Ascending aorta (tissue), 2 donors: ENCODE measurements around the gene ESRP2. TPM values are rescaled to one million over a fixed set of nuclear protein-coding genes. Genes with fewer than 3 reads are reported as not detected.

Source experiments
- DNase-seq, 2 donors: peaks; one replicate each; pipeline ENCODE4 v3.0.0-alpha.2; 2019; ENCODE audit warnings: low spot score in 2 of 2
- H3K27ac ChIP-seq, 2 donors: fragments of 200-600 bp; sonication (generic); one replicate each; pipeline ENCODE4 v1.5.1; 2016 to 2017; ENCODE audit warnings: mild to moderate bottlenecking in 1 of 2
- H3K27me3 ChIP-seq: fragments of 200-600 bp; sonication (generic); one replicate; pipeline ENCODE4 v1.5.1; 2017
- H3K36me3 ChIP-seq, 2 donors: fragments of 200-600 bp; sonication (generic); one replicate each; pipeline ENCODE4 v1.5.1; 2016
- H3K4me1 ChIP-seq, 2 donors: fragments of 200-600 bp; sonication (generic); one replicate each; pipeline ENCODE4 v1.5.1; 2016 to 2017; ENCODE audit warnings: mild to moderate bottlenecking in 1 of 2
- H3K4me3 ChIP-seq, 2 donors: fragments of 200-600 bp; sonication (generic); one replicate each; pipeline ENCODE4 v1.5.1; 2016 to 2017; ENCODE audit warnings: mild to moderate bottlenecking in 1 of 2
- H3K9me3 ChIP-seq, 2 donors: fragments of 200-600 bp; sonication (generic); one replicate each; pipeline ENCODE4 v1.5.1; 2016
- intact Hi-C: fragments of 100-400 bp; cut with DNase I; formaldehyde crosslinking; loops from one replicate; pipeline ENCODE4 v1.15.1; 2023
- total RNA-seq: library from RNA; depleted of rRNA; stranded (reverse); fragments of >200 nt; gene quantifications from one replicate; pipeline ENCODE4 v1.1.0, GENCODE V29; 2016
- TF ChIP-seq, protein P1 (sequence below), 3 experiments: fragments of 200-600 bp in 2 of 3; fragments of 450-650 bp in 1 of 3; sonication (generic) in 2 of 3; IDR thresholded peaks; one replicate each; pipeline ENCODE4 v1.5.1; 2016 to 2019; ENCODE audit warnings: antibody characterized with exemption in 3 of 3, mild to moderate bottlenecking in 1 of 3, moderate library complexity in 1 of 3

Gene ESRP2
- total RNA-seq, 1 donor from 2014 or later: not detected

DNA sequence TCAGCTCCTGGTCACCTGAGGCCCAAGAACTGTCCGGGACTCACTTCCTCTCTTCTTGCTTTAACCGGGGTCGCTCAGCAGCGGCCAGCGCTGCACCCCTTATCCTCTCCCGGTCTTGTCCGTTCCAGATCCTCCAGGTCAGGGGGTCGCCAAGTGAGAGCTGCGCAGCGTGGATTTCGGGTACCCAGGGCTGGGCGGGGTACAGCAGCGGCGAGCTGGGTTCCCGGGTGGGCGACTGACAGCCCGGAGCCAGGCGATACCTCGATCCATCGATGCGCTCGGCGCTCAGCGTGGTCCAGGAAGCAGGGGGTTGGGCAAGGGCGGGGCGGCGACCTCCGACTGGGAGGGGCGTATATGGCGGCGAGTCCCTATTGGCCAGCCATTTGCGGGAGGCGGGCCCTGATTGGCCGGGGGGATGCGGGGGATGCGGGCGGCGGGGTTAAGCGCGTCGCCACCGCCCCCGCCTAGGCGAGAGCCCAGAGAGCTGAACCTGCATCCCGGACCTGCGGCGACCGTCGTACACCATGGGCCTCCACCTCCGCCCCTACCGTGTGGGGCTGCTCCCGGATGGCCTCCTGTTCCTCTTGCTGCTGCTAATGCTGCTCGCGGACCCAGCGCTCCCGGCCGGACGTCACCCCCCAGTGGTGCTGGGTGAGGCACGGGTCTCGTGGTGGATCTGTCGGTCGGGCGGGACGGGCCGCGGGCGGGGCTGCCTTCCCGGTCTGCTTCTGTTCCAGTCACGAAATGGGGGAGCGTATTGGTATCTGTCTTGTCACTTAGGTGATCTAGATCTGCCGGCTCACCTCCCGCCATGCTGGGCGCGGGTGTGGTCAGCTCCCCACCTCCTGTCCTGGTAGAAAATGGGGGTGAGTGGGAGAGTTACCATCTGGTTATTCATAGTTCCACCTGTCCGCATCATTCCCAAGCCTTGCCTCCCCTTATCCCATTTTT lies 9.3 kb upstream of the ESRP2 start, which contains the start of gene PLA2G15:
Gene PLA2G15, plus strand, starts transcription at position 471 of the 951 bp plus-strand sequence. Its CDS starts 54 bp downstream, at position 525.
- no peaks in the 10 kb centered on the region for H3K27me3 ChIP-seq
- peak; percentile 72 to 97 for DNase-seq
- intact Hi-C loops: loop anchor here (1.0 kb wide), 1 partner anchor 19 kb away; the partner anchor contains the start of gene SLC7A6
- peak within 1 kb of the TSS; percentile 6 to 75 for H3K27ac ChIP-seq
- peak within 1 kb of the TSS; percentile 67 to 92 for H3K4me3 ChIP-seq
- TF ChIP-seq, protein P1, sequence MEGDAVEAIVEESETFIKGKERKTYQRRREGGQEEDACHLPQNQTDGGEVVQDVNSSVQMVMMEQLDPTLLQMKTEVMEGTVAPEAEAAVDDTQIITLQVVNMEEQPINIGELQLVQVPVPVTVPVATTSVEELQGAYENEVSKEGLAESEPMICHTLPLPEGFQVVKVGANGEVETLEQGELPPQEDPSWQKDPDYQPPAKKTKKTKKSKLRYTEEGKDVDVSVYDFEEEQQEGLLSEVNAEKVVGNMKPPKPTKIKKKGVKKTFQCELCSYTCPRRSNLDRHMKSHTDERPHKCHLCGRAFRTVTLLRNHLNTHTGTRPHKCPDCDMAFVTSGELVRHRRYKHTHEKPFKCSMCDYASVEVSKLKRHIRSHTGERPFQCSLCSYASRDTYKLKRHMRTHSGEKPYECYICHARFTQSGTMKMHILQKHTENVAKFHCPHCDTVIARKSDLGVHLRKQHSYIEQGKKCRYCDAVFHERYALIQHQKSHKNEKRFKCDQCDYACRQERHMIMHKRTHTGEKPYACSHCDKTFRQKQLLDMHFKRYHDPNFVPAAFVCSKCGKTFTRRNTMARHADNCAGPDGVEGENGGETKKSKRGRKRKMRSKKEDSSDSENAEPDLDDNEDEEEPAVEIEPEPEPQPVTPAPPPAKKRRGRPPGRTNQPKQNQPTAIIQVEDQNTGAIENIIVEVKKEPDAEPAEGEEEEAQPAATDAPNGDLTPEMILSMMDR (IDR thresholded peaks at IDR 0.05): no peak
- peaks cover 24 to 34% of the 10 kb centered on the region in 2 donors for H3K4me1 ChIP-seq
- no peaks in the 10 kb centered on the region for H3K9me3 ChIP-seq
- peaks cover 11 to 12% of the 10 kb centered on the region in 2 donors for H3K36me3 ChIP-seq

DNA sequence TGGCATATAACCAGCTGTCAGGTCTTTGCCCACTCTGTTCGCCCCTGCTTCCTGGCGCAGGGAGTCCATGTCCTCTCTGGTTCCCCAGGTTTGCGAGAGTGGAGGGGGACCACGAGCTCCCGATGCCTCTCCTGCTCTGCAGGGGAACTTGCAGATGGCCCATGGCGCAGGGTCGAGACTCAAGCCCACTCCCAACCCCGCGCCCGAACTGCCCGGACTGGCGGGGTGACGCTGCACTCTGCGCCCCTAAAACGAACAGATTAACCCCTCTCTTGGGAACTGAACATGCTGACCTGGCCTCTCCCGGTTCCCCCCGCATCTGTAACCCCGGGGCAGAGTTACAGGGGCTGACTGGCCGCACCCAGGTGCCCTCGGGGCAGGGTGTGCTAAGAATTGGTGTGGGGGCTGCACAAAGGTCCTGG lies 8.6 kb upstream of the ESRP2 start:
- TF ChIP-seq, protein P1 (IDR thresholded peaks at IDR 0.05): no peak
- Histone ChIP-seq H3K27me3 (no peaks in the 10 kb centered on the region), H3K4me3 (peak overlapping the region; percentile 67 to 92), H3K27ac (no peak overlapping the region), H3K9me3 (no peaks in the 10 kb centered on the region), H3K4me1 (peaks cover 24 to 34% of the 10 kb centered on the region in 2 donors), H3K36me3 (peaks cover 4 to 6% of the 10 kb centered on the region in 2 donors)
- intact Hi-C loops: no loop called here
- DNase-seq: no peak

DNA sequence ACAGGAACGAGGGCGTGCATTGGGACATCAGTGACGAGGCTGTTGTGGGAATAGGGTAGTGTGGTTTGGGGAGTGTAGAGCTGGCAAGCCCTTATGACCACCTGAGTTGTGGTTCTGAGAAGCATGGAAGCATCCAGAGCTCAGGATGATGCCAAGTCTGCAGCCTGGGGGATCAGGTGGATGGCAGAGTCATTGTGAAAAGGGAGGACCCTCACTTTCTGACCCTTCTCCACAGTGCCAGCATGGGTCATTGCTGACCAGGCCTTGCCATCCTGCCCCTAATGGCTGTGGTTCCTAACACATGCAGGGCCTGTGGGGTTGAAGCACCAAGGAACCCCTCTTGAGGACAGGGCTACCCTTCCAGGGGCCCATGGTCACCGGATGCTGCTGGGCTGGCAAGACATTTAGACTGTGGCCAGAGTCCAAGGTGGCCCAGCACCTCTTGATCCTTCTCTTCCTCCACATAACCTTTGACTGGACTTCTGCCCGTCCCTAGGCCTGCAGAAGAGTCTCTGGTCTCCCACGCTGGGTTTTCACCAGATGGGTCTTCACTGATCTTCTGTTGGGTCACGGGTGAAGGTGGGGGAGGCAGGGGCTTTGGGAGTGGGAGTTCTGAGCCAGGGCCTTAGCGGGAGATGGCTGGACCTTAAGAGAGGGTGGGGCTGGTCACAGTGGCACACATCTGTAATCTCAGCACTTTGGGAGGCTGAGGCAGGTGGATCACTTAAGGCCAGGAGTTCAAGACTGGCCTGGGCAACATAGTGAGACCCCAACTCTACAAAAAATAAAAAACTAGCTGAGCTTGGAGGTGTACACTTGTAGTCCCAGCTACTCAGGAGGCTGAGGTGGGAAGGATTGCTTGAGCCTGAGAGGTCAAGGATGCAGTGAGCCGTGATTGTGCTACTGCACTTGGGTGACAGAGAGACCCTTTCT lies 7.3 kb upstream of the ESRP2 start:
- Histone ChIP-seq H3K36me3 (no peaks in the 10 kb centered on the region), H3K9me3 (no peaks in the 10 kb centered on the region), H3K27me3 (no peaks in the 10 kb centered on the region), H3K27ac (no peak overlapping the region), H3K4me1 (peaks cover 24 to 32% of the 10 kb centered on the region in 2 donors), H3K4me3 (no peak overlapping the region)
- TF ChIP-seq, protein P1 (IDR thresholded peaks at IDR 0.05): no peak
- DNase-seq: no peak
- intact Hi-C loops: no loop called here

DNA sequence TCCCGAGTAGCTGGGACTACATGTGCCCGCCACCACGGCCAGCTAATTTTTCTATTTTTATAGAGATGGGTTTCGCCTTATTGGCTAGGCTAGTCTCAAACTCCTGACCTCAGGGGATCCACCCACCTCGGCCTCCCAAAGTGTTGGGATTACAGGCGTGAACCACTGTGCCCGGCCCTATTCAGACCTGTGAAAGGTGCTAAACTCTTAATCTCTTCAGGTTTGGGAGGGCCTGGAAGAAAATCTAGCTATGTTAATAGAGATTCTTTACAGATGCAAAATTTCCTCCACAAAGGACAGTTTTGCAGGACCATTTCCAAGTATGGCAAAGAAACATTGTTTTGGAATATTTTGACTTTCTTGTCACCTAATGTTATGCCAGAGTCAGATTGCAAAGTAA lies 6.2 kb upstream of the ESRP2 start:
- H3K27me3 ChIP-seq: no peaks in the 10 kb centered on the region
- peaks cover 16 to 25% of the 10 kb centered on the region in 2 donors for H3K4me1 ChIP-seq
- H3K4me3 ChIP-seq: no peak overlapping the region
- H3K9me3 ChIP-seq: no peaks in the 10 kb centered on the region
- no peaks in the 10 kb centered on the region for H3K36me3 ChIP-seq
- H3K27ac ChIP-seq: no peak overlapping the region
- intact Hi-C loops: no loop called here
- TF ChIP-seq, protein P1 (IDR thresholded peaks at IDR 0.05): no peak
- DNase-seq: no peak

DNA sequence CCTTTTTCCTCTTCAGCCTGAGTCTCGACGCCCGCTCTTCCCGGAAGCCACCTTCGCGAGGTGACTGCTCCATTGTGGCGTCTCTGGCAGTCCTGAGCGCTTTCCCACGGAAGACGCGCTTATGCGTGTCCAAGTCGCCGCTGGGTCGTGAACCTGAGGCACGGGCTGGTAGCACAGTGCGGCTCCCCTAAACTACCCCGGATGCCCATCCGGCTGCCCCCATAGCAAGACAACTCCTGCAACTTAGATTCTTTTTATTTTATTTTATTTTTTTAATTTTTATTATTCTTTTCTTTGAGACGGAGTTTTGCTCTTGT lies 2.1 kb upstream of the ESRP2 start:
- DNase-seq: no peak
- H3K36me3 ChIP-seq: no peaks in the 10 kb centered on the region
- H3K9me3 ChIP-seq: no peaks in the 10 kb centered on the region
- peaks cover 11 to 16% of the 10 kb centered on the region in 2 donors for H3K4me1 ChIP-seq
- H3K27ac ChIP-seq: peak overlapping the region; percentile 78 to 92
- TF ChIP-seq, protein P1 (IDR thresholded peaks at IDR 0.05): no peak
- intact Hi-C loops: loop anchor here (5.0 to 10.0 kb wide), 2 partner anchors 273 to 431 kb away; partner anchors contain the start of genes RANBP10, SLC12A4 and TSNAXIP1
- H3K4me3 ChIP-seq: peak overlapping the region; percentile 54 to 69
- H3K27me3 ChIP-seq: no peaks in the 10 kb centered on the region
